NCI-H345 treated with DMSO at 0.1 percent for 48 hours (cell line): ENCODE data around the gene CSH2.
"Not testable (repeated sequence)": the region's sequence is repeated elsewhere in the genome, so short reads cannot be mapped to it uniquely, and the experiment has no call there.

Source experiments
- DNase-seq: peaks from one replicate; lab custom pipeline; 2025; ENCODE audit not compliant: unreplicated experiment; lab: John Stamatoyannopoulos, UW

Gene CSH2

DNA sequence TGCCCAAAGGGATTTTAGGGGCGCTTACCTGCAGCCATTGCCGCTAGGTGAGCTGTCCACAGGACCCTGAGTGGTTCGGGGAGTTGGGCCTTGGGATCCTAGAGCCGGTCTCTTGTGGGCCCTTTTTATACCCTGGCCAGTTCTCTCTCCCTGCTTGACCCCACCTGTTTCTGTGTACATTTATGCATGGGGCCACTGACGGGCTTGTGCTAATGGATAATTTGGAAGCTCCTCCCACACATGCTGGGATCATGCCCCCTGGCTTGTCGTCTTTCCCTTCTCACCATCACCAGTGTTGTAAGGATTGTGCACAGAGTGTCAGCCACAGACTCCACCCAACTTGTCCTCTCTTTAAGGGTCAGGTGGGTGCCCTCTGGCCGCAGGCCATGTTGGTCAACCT lies at the start of gene CSH2:
Gene CSH2 (minus strand): TSS at position 101 of the 400 bp plus-strand sequence. CDS start 63 bp downstream, at position 38.
- not testable (repeated sequence) for DNase-seq

DNA sequence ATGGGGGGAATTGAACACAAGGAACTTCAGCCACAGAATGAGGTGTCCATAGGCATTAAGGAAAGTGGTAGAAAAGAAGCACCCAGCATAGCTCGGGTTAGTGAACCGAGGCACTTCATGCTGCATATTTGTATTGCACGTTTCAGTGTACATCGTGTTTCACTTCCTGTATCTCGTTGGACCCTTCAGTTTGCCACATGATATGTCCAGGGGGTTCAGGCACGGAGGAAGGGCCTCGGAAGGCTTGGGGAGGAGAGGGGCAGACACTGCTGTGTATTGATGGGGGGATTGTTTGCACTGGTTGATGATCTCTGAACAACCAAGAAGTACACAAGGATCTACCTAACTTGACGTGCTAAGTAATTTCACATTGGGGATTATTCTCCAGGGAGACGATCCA lies 48.9 kb upstream of the CSH2 start:
- DNase-seq: not testable (repeated sequence)

DNA sequence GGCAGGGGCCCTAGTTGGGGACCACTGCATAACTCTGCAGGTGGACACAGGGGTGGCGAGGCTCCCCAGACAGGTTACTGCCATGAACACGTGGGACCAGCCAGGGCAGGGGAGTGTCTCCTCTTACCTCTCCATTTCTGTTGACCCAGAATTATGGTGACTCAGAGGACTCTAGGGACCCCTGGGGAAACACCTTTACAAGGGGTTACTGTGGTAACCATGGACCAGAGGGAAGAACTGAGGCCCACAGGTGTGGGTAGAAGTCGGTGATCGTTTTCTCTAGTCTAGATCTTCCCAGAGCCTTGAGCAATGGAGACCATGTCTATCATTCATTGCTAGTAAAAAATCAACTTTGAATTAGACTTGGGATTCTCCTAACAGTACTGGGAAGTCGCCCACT lies 47.3 kb upstream of the CSH2 start:
- DNase-seq: not testable (repeated sequence)

DNA sequence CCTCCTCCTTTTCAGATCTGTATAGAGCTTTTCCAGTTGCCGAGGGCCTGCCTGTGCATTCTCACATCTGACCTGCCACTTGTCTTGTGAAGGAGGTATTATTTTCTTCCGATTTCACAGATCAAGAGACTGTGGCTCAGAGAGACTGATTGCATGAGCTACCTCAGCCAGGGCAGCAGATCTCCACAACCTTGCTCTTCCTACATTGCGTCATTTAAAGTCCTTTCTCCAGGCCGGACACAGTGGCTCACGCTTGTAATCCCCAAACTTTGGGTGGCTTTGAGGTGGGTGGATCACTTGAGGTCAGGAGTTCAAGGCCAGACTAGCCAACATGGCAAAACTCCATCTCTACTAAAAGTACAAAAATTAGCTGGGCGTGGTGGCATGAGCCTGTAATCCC lies 46.6 kb upstream of the CSH2 start:
- not testable (repeated sequence) for DNase-seq

DNA sequence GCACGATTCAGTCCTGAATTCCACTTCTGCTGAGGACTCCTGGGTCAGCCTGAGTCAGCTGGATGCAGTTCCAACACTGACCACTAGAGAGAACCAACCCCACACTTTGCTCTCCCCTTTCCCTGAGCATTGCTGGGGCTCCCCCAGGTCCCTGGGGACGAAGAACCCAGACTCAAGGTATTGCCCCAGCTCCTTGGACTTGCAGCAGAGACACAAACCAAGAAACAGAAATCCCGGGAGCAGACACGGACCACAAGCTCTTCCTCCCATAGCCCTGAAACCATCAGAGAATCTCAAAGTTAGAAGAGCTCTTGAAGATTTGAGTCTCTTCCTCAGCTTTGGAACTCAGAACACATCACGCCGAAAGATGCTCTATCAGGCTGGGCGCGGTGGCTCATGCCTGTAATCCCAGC lies 45.8 kb upstream of the CSH2 start:
- DNase-seq: peak; percentile 16

DNA sequence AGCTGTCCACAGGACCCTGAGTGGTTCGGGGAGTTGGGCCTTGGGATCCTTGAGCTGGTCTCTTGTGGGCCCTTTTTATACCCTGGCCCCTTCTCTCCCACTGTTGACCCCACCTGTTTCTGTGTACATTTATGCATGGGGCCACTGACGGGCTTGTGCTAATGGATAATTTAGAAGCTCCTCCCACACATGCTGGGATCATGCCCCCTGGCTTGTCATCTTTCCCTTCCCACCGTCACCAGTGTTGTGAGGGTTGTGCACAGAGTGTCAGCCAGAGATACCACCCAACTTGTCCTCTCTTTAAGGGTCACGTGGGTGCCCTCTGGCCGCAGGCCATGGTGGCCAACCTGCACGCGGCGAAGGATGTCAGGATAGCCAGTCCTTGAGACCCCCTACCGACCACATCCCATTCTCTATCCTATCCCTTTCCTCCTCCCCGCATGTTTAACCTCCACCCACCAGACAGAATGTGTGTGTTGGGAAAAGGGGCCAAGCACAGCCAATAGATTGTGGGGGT lies 45.4 kb upstream of the CSH2 start, which contains the start of gene GH1:
Gene GH1 (minus strand): TSS at position 51 of the 517 bp plus-strand sequence. CDS start 63 bp downstream, outside the sequence.
- not testable (repeated sequence) for DNase-seq

DNA sequence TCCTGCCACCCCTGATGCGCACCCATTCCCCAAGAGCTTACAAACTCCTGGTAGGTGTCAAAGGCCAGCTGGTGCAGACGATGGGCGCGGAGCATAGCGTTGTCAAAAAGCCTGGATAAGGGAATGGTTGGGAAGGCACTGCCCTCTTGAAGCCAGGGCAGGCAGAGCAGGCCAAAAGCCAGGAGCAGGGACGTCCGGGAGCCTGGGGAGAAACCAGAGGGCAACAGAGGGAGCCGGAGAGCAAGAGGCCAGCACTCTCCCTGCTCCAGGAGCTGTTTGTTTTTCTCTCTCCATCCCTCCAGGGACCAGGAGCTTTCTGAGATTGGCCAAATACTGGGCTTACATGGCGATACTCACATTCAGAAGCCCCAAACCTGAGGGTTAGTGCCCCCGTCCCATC lies 44.8 kb upstream of the CSH2 start:
- DNase-seq: no peak

DNA sequence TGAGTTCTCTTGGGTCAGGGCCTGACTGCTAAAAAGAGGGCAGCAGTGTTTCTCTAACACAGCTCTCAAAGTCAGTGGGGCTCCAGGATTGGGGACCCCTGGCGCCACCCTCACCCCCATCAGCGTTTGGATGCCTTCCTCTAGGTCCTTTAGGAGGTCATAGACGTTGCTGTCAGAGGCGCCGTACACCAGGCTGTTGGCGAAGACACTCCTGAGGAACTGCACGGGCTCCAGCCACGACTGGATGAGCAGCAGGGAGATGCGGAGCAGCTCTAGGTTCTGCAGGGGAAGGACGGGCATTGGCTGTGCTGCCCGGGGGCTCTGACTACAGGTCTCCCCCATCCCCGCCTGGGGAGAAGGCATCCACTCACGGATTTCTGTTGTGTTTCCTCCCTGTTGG lies 44.2 kb upstream of the CSH2 start:
- DNase-seq: no peak

DNA sequence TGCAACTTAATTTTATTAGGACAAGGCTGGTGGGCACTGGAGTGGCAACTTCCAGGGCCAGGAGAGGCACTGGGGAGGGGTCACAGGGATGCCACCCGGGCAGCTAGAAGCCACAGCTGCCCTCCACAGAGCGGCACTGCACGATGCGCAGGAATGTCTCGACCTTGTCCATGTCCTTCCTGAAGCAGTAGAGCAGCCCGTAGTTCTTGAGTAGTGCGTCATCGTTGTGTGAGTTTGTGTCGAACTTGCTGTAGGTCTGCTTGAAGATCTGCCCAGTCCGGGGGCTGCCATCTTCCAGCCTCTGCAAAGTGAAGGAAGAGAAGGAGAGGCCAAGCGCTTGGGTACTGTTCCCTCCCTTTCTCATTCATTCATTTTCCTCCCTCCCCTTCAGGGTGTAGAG lies 43.7 kb upstream of the CSH2 start:
- DNase-seq: not testable (repeated sequence)

DNA sequence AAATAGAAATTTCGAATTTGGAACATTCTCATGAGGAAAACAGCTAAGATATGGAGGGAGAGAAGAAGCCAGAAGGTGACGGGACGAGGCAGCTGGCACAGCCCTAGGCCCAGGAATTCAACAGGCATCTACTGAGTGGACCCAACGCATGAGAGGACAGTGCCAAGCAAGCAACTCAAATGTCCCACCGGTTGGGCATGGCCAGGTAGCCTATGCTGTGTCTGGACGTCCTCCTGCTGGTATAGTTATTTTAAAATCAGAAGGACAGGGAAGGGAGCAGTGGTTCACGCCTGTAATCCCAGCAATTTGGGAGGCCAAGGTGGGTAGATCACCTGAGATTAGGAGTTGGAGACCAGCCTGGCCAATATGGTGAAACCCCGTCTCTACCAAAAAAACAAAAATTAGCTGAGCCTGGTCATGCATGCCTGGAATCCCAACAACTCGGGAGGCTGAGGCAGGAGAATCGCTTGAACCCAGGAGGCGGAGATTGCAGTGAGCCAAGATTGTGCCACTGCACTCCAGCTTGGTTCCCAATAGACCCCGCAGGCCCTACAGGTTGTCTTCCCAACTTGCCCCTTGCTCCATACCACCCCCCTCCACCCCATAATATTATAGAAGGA lies 43.2 kb upstream of the CSH2 start:
- no peak for DNase-seq

DNA sequence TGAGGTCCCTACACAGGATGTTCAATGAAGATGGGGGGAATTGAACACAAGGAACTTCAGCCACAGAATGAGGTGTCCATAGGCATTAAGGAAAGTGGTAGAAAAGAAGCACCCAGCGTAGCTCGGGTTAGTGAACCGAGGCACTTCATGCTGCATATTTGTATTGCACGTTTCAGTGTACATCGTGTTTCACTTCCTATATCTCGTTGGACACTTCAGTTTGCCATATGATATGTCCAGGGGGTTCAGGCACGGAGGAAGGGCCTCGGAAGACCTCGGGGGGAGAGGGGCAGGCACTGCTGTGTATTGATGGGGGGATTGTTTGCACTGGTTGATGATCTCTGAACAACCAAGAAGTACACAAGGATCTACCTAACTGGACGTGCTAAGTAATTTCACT lies 42.3 kb upstream of the CSH2 start:
- not testable (repeated sequence) for DNase-seq

DNA sequence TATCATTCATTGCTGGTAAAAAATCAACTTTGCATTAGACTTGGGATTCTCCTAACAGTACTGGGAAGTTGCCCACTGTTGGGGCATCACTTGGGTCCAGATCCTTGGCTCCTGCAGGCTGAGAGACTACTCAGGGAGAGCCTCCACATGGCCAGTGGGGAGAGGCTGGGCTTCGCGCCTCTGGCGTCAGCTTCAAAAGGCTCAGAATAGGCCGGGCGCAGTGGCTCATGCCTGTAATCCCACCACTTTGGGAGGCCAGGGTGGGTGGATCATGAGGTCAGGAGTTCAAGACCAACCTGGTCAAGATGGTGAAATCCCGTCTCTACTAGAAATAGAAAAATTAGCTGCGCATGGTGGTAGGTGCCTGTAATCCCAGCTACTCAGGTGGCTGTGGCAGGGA lies 41.0 kb upstream of the CSH2 start:
- no peak for DNase-seq

DNA sequence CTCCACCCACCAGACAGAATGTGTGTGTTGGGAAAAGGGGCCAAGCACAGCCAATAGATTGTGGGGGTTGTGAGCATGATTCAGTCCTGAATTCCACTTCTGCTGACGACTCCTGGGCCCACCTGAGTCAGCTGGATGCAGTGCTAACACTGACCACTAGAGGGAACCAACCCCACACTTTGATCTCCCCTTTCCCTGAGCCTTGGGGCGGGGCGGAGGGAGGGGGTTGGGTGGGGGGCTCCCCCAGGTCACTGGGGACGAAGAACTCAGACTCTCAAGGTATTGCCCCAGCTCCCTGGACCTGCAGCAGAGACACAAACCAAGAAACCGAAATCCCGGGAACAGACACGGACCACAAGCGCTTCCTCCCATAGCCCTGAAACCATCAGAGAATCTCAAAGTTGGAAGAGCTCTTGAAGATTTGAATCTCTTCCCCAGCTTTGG lies 38.2 kb upstream of the CSH2 start:
- peak; percentile 7 for DNase-seq

DNA sequence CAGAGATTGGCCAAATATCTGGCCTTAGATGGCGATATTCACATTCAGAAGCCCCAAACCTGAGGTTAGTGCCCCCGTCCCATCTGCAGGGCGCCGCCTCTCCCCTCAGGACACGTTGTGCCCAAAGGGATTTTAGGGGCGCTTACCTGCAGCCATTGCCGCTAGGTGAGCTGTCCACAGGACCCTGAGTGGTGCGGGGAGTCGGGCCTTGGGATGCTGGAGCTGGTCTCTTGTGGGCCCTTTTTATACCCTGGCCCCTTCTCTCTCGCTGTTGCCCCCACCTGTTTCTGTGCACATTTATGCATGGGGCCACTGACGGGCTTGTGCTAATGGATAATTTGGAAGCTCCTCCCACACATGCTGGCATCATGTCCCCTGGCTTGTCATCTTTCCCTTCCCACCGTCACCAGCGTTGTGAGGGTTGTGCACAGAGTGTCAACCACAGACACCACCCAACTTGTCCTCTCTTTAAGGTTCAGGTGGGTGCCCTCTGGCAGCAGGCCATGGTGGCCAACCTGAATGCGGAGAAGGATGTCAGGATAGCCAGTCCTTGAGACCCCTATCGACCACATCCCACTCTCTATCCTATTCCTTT lies 37.7 kb upstream of the CSH2 start, which contains the start of gene CSHL1:
Gene CSHL1 (minus strand): TSS at position 218 of the 595 bp plus-strand sequence. CDS start 62 bp downstream, at position 156.
- DNase-seq: no peak

DNA sequence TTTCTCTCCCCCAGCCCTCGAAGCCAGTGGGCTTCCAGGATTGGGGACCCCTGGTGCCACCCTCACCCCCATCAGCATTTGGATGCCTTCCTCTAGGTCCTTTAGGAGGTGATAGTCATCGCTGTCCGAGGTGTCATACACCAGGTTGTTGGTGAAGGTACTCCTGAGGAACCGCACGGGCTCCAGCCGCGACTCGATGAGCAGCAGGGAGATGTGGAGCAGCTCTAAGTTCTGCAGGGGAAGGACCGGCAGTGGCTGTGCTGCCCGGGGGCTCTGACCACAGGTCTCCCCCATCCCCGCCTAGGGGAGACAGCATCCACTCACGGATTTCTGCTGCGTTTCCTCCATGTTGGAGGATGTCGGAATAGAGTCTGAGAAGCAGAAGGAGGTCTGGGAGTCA lies 36.6 kb upstream of the CSH2 start:
- no peak for DNase-seq

DNA sequence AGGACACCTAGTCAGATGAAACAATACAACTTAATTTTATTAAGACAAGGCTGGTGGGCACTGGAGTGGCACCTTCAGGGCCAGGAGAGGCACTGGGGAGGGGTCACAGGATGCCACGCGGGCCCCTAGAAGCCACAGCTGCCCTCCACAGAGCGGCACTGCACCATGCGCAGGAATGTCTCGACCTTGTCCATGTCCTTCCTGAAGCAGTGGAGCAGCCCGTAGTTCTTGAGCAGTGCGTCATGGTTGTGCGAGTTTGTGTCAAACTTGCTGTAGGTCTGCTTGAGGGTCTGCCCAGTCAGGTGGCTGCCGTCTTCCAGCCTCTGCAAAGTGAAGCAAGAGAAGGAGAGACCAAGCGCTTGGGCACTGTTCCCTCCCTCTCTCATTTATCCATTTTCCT lies 36.1 kb upstream of the CSH2 start:
- not testable (repeated sequence) for DNase-seq

DNA sequence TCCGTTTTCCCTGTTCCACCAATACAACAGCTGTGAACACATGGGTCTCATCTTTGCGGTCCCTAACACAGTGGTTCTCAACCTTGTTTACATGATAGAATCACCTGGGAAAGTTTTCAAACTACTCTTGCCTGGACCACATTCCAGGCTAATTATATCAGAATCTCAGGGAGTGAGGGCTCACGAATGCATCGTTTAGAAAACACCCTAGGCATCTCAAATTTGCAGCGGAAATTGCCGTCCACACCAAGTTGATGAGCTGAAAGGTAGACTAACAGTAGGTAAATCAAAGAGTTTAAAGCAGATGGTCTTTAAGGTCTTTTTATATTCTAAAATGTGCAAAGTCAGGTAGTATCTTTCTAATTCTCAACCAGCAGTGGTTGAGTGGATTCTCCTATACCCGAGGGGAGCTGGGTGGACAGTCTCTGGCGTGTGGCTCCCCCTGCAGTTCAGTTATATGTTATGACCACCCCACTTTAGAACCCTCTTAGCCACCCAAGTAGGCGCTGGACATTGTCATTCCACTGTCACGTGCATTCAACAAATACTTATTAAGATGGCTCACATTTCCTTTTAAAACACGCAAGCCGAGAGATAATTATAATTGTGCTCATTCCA lies 33.8 kb upstream of the CSH2 start:
- DNase-seq: not testable (repeated sequence)

DNA sequence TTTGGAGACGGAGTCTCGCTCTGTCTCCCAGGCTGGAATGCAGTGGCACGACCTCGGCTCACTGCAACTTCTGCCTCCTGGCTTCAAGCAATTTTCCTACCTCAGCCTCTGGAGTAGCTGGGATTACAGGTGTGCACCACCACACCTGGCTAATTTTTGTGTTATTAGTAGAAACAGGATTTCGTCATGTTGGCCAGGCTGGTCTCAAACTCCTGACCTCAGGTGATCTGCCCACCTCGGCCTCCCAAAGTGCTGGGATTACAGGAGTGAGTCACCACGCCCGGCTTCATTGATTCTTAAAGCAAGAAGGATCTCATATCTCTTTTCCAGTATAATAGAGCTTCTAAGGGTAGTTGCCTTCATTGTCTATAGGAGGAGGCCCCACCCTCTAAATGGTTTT lies 31.3 kb upstream of the CSH2 start:
- DNase-seq: not testable (repeated sequence)

DNA sequence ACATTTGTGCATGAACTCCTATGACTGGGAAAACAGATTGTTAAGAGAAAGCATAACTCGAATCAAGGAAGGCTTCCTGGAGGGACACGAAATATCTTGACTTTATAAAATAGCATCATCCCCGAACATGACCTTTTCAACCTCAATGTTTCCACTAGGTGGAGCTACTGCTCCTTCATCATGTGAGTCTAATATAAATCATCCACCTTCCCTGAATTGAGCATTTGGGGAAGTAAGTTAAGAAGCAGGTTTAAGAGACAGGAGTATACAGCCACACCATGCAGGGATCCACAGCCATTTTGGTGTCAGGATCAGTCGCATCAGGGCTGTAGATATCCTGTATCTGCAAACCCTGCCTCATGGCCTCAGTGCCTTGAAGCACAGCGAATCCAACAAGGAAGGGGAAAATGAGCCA lies 30.3 kb upstream of the CSH2 start:
- not testable (repeated sequence) for DNase-seq

DNA sequence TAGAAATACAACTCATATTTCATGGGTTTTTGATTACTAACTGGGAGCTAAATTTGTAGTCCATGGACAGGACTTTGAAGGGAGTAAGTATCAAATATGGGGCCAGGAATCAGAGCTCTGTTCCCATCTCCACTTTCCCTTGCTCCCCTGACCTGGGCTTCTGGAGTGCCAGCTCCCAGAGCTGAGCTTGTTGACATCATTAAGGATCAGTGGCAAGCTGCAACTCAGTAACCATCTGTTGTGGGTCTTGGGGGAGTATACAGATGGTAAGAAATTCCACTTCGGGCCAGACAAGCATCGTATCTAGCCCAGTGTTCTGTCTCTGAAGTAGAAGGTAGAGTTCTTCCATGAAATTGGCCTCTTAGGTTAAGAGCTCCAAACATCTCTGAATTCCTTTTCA lies 28.5 kb upstream of the CSH2 start:
- DNase-seq: not testable (repeated sequence)

DNA sequence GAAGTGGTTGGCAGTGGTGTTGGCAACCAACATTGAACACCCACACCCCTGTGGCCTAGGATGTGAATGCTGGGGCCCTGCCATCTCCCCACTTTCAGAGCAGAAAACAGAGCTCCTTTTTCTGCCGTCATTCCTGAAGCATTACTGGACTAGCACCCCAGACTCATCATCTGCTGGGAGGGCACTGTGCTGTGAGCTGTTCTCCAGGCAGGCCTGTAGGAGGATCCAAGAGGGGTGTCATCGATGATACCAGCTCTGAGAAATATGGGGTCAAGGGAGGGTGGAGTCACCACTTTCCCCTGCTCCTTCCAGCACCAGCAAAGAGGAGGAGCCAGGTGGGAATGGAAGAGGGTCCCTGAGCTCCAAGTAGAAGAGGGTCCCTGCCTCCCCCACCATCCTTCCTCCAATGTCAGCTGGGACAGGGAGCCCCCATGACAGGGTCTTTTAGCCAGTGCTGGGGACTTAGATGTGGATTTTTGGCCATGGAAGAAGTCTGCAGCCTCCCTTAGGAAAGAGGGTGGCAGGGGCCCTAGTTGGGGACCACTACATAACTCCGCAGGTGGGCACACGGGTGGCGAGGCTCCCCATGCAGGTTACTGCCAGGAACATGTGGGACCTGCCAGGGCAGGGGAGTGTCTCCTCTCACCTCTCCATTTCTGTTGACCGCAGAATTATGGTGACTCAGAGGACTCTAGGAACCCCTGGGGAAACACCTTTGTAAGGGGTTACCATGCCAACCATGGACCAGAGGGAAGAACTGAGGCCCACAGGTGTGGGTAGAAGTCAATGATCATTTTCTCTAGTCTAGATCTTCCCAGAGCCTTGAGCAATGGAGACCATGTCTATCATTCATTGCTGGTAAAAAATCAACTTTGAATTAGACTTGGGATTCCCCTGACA lies 25.7 kb upstream of the CSH2 start:
- not testable (repeated sequence) for DNase-seq
